Stimulated activated CD4-positive, alpha-beta T cell treated with anti-CD3 and anti-CD28 coated beads, Interleukin-12 subunit alpha, Interleukin-12 subunit beta, amount 100 ng/mL, for 48 hours (primary cell): ENCODE measurements around the gene SLC35B1.
A peak's percentile ranks its signal among the peaks of the same experiment; 100 is the strongest.

ENCODE experiments used
- DNase-seq, 3 donors: peaks; one replicate each; pipeline ENCODE4 v3.0.0-alpha.2; 2020; ENCODE audit warnings: low read depth in 2 of 3, low spot score in 1 of 3

The SLC35B1 gene

DNA sequence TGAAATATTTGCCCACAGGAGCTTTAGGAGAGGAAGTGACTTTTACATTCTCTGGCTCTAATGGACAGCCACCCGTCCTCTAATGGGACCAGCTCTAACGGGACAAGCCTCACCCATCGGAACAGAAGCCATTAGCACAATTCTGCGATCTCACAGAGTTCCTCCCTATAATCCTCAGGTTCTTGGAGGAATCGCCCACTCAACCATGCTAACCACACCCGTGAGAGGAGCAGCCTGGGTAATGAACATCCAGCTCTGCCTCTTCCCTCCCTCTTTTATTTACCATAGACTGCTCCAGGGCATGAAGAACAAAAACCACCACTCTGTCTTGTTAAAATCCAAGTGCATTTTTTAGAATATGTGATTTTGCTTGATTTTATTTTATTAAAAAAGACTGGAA is 6.8 kb downstream of the SLC35B1 start:
- no peak for DNase-seq

DNA sequence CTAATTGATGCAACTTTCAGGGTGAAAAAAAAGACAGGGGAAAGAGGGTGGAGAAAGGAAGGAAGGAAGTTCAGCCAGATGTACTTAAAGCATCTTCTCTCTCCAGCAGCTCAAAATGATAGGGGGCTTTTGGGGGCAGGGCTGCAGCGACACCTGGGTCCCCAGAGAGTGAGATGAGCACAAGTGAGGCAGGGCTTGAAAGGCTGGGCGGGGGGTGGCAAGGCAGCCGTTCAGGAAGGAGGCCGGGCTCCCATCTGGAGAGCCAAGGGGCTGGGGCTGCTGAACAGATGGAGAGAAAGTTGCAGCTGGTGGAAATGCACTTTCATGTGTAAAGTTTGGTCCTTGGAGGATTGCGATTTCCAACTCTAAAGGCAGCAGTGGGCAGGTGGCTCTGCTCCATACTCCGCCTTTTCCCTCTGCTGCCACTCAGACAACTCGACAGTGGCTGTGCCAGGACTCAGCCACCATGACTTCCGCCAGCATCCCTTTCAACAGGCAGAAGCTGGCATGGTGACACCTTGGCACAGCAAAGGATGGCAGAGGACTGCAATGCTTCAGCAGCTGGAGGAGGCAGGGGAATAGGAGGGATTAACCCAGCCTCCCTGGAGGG is 7.7 kb downstream of the SLC35B1 start:
- DNase-seq = no peak

DNA sequence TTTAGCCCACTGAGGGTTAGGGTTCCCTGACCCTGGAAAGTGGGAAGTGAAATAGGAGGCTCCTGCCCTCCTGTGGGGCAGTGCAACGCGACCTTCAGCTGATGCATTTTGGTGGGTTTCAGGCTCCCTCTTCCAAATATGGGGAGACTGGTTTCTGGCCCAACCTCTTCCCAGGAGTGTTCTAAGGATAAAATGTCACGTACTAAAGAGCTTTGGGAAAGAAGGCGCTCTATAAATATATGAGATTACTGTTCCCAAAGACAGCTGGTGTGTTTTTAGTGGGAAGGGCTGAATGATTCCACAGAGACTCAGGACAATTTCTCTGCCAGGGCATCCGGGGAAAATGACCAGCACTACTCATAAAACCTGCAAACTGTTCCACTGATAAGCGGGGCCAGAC is 9.8 kb downstream of the SLC35B1 start:
- DNase-seq = no peak

DNA sequence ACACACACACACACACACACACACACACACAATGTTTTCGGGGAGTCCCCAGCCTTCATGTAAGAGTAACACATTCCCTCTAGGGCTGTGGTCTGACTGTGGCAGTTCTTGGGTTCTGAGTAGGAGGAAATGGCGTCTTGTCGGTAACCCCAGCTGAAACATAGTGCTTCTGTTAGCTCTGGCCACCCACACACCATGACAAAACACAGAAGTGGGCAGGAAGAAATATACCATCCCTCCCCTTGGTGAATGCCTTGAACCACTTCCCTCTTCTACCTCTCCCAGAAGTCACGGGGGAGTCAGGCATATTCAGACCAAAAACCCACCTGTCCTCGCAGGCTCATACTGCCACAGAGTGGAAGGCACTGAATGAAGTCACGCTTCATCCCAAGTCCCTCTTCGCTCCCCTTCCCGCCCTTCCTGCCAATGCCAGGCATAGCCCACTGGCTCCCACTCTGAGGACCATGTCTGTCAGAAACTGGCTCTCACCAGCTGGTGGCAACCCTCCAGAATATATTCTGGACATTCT is 11.5 kb downstream of the SLC35B1 start:
- peak; percentile 55 to 72 (median 70) for DNase-seq

DNA sequence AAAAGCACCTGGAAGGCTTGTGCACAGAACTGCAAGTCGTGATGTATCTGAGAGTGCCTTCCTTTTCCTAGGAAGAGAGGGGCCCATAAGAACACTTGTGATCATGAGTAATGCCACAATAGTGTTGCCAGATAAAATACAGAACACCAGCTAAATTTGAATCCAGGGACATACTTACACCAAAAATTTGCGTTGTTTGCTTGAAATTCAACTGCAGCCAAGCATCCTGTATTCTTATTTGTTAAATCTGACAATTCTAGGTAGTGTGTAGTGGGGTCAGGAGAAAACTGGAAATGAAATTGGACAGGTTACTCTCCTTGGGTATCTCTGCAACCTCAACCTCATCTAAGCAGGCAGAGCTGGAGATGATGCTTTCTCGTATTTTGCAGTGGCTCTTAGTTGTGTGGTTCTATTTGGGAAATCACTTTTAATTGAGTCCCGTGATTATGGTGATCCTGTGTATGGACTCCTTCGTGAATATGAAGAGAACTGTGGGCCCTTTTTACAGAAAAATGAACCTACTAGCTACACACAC is 12.0 kb downstream of the SLC35B1 start:
- DNase-seq = no peak

DNA sequence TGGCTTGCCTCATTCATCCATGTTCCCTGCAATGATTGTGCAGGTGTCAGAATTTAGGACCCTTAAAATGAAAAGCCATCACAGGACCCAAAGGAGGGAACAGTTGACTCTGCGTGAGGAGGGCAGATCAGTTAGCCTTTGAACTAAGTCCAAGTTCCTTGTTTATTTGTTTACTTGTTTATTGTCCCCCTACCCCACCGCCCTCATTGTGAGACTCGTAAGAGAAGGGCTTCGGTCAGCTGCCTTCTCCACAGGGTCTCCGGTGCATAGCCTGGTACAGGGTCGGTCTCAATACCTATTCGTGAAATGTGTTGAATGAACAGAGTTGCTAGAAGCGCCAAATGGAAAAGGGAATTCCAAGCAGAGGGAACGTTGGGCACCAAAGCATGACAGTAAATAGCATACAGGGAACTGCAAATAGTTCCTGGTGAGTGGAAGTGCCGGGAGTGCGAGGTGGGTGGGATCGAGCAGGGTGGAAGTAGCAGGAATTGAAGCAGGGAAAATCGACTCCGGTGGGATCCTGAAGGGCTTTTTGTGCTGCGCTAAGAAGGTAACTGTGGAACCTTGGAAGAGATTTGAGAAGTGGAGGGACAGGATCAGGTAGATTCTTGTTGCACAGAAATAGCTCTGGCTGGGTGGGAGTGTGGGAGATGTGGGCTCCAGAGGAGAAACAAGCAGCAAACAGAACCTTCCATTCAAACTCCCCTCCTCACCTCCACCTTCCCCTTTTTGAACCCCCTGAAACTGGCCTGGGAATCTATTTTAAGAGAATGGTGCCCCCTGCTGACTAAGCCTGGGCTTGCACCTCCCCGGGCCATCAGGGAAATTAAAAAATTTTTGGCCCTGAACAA is 12.7 kb downstream of the SLC35B1 start:
- peak; percentile 57 to 86 (median 63) for DNase-seq

DNA sequence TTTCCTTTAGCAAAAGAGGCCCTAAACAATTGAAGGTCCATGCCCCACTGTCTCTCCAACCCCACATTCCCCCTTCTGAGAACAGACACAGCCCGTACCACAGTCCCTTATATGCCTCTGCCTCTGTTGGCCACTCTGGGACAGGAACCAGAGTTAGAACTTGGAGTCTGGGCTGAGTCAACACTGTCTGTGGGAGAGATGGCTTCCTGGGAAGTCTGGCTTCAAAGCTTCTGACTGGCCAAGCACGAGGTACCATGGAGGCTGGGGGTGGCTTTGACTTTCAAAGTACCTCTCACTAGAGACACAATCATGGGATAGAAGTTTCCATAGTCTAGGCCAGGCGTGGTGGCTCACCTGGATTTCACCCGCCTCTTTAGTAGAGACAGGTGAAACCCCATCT is 15.0 kb downstream of the SLC35B1 start:
- no peak for DNase-seq

DNA sequence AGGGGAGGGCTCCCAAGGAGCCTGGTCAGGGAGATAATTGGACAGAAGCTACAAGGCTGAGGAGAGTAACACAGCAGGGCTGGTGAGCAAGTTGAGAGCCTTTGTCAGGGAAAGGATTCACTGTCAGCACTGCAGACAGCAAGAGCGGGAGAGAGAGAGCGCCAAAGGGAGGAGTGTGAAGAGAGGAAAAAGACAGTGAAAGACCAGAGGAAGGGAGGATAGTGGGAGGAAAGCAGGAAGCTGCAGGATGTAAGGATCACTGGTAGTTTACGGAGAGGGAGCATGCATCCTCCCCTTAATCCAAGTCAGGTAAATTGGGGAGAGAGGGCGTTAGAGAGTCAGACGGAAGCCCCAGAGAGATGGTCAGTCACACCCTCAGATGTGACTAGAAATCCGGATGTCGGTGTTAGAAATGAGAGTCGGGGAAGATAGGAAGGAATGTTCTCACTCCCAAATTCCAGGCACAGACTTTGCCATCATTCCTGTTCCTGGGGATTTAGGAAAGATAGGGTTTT is 16.0 kb downstream of the SLC35B1 start:
- no peak for DNase-seq

DNA sequence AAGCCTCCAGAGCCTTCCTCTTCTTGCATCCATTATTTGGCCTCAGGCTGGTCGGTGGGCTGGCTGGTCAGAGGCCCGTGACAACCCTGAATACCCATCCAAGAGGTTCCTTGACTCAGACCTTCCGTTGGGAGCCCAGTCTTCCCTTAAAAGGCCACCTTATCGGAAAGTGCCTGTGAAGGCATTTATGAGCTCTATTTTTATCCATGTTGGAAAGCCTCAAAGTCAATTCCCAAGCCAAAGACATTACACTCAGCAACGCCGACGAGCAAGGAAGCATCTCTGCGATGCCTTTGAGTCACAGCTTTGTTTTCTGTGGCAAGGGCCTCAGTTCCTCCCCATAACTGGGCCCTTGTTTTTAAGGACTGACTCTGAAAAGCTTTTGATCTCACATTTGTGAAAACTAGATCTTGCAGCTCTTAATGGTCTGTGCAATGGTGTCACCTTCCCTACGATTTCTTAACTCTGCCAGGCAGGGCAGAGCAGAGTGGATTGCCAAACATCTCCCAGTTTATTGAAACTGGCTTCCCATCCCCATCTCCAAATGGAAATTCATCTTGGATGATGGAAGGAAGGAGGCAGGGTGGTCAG is 16.6 kb downstream of the SLC35B1 start:
- DNase-seq = no peak

DNA sequence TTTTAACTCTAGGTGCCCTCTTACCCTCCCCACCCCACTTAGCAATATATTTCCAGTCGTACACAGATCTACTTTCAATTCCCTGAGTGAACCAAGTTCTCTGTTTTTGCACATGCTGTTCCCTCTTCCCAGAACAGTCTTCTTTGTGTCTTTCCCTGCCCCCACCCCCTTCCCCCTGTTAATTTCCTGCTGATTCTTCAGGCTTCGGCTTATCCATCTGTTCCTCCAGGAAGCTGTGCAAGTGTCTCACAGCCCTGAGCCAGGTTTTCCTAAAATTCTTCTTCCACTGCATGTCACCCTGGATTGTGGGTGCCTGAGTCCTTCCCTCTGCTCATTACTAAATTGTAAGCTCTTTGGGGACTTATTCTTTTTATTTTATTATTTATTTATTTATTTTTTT is 17.5 kb downstream of the SLC35B1 start:
- no peak for DNase-seq

DNA sequence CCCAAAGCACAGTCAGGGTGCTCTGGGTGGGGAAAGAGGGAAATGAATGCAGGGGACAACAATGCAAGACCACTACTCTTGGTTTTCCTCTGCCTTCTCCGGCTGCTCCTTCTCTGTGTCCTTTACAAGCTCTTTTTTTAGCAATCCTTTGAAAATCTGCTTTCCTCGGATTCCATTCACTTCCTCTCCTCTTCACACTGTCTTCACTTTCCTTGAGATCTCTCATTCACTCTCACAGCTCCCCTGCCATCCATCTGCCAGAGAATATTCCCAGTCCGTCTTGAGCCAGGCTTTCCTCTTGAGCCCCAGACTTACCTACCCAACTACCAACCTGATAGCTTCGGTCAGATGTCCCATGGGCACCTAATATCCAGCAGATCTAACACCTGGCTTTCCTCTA is 18.9 kb downstream of the SLC35B1 start:
- DNase-seq = no peak

DNA sequence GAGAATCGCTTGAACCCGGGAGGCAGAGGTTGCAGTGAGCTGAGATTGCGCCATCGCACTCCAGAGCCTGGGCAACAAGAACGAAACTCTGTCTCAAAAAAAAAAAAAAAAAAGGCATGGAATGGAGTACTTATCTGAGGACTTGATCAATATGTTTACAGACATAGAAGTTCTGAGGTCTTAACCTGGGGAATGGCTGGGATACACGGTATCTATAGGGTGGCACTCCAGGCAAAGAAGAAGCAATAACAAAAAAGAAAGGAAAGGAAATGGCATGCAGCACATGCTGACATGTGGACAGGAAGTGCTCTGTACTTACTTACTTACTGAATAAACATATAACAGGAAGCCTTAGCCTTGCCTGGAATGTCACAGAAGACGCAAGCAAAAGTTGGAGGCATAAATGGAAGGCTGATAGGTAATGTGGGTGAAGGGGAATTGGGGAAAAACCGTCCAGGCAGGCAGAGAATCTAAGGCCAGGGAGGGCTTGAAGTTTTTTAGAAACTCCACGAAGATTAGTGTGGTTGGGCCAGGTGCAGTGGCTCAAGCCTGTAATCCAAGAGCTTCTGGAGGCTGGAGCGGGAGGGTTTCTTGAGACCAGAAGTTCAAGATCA is 19.8 kb downstream of the SLC35B1 start:
- DNase-seq = no peak

DNA sequence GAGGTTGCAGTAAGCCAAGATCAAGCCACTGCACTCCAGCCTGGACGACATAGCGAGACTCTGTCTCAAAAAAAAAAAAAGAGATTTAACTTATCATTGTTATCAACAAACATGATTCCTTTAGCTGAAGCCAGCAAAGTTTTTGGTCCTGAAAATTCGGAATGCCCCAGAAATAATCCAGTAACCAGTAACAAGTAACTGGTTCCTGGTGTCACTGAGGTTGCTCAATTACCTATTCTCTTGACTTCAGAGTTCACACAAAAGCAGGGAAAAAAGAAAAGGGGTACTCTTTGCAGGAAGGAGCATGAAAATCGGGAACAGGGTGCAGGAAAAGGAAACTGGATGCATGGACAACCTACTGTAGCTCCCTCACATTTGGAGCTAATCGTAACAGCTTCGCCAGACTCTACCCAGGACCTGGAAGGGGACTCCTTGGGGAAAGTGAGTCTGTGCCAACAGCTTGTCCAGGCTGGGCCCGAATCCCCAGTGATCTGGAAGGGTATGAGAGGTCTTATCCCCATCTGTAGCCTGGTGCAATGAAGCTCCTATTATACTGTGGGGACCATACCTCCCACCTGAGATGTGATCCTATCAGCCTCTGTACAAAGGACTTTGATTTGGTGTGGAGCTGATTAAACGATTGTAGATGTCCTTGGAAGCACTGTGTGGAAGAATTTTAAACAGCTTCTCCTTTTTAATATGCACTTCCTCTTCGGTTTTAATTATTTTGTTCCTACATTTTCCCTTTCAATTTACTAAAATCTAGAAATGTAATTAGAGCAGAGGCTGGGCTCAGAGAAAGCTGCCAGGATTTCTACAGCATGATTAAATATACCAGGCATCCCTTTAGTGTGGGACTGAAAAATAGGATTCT is 26.4 kb downstream of the SLC35B1 start:
- no peak for DNase-seq

DNA sequence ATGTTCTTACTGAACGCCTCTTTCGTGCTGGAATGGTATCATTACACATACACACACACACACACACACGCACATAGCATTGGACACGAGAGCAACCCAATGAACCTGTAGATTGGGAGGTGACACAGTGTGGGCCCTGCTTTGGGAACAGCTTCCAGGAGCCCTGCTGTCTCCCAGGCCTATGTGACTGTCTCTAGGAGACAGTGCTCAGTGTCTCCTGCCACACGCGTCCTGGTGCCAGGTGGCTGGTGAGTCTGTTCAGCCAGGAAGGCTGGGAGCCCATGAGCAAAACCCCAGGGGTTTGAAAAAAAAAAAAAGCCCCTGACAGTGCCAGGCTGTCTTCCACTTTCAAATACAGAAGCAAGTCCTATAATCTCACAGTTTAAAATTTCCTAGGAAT is 27.4 kb downstream of the SLC35B1 start:
- no peak for DNase-seq

DNA sequence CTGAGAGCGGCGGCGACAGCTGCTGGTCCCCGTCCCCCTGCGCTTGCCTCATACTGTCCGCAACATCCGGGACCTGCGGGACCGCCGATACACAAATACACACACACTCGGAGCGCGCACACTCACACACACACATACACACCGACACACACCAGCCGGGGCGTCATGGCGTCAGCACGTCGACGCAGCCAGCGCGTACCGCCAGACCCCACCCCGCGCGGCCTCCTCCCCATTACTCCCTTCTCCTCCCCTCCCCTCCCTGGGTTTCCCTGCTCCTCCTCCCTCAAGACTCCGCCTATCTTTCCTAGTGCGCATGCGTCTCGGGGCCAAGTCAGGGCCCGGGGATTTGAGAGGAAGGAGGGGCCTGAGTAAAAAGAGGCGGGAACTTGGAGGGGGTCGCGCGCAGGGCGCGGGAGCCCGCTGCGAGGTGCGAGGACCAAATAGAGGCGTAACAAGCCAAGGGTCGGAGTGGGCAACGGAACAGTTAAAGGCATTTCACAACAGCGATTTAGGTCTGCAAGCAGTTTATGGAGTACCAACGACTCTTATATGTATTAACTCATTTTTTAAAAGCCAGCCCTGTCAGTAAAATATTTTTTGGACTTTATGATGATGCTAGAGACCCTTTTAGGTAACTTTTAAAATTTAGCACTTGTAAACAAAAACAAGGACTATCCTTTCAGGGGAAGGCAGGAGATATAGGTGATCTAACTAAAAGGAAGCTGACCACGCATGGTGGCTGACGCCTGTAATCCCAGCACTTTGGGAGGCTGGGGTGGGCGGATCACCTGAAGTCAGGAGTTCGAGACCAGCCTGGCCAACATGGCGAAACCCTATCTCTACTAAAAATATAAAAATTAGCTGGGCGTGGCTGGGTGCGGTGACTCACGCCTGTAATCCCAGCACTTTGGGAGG is 29.6 kb downstream of the SLC35B1 start, which contains the start of gene SPOP:
Gene SPOP, minus strand, starts transcription at position 165 of the 915 bp plus-strand sequence. CDS start 55,287 bp downstream, outside the sequence.
- DNase-seq = peak; percentile 98 to 99 (median 99)

DNA sequence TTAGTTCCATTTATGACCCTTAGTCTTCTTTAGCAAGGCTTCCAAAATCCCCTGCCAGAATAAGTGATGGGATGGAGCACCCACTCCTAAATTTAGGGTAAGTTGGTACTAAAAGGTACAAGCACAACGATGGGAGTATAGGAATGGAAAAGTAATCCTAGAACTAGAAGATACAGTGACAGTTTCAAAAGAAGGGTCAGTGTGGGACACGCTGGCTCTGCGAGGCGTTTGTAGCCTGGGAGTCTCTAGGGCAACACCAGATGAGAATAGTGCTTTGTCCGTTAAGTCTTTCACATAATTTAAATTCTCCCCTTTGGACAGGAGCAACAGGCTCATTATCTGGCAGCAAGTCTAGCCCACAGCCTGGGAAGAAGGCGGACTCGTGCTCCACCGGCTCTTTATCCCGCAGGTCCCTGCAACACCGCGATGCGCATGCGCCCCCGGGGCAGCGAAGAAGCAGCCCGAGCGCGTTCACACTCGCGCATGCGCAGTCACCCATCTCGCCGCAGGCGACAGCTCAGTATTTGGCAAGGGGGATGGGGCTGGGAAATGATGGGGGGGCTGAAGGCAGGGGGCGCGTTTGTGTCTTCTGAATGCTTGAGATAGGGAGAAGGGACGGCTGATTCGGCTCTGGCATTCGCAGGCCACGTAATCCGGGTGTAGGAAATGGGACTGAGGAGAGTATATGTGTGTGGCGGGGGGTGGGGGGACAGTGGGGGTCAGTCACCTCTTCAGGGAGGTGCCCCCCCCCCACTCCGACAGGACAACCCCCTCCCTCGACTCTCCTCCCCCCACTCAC is 30.4 kb downstream of the SLC35B1 start:
- peak; percentile 88 to 97 (median 91) for DNase-seq

DNA sequence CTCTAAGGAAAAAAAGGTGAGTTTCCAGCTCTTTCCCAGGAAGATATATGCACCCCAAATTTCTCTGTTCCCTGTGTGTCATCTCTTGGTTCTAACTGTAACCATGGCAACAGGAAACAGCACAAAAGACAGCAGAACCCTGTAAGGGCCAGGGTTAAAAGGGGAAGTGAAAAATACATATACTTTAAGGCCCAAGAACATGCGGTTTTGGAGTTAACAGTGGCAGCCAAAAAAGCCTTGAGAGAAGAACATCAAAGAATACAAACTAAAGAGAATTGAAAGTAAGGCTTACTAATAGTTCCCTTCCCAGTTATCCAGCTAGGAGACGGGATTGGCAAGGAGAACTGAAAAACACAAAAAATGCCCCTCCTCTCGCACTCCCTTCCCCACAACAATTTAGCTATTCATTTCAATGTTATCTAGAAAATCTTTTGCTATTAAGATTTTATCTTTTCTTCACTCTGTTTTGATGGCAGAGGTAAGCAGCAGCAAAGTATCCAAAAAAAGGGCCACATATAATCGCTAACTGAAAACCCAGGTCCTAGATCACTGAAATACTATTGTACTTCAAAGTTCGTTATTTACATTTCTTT is 31.4 kb downstream of the SLC35B1 start:
- peak in 1 of 3 donors; percentile 27 for DNase-seq

DNA sequence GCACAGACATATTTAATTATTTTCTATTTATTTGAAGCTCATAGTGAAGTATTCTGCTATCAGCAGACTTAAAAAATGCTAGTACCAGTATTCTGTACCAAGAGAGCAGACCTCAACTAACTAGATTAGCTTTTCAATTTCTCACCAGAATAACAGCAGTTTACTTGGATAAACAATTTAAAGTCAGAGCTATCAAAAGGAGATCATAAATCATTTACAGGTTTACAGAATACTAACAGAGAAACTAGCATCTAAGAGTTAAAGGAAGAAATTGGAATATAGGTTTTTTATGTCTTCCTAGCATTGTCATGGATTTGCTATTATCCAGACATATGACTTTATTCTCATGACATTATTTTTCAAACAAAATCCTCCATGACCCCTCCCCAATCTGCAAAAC is 33.3 kb downstream of the SLC35B1 start:
- DNase-seq = no peak
